Measurements from ENCODE around the gene EEFSEC. TPM values are rescaled to one million over a fixed set of nuclear protein-coding genes. Genes with fewer than 3 reads are reported as not detected.

EEFSEC gene
- total RNA-seq, 1 experiment from 2014 or later = 21.3 TPM

DNA sequence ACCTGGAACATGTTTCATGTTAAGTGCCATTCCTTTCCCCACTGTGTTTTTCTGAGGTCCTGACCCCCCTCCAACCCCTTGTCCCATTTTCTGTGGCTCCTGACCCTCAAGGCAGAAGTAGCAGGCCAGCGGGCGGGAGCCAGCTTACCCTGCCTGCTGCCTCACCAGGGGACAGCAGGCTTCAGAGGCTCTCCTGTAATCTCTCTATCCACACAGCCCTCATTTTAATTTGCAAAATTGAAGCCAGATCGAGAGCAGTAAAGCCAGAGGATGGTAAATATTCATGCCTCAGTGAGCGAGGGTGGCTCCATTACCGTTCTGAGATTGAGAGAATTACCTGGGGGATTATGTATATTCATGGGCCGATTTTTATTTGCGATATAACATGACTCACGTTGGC lies 165.8 kb downstream of the EEFSEC start:
- CTCF ChIA-PET = no interaction called here
- H3K9me3 ChIP-seq (ENCODE audit: insufficient read depth, low read depth) = no peaks in the 10 kb centered on the region
- H3K79me2 ChIP-seq (ENCODE audit: low read depth) = no peaks in the 10 kb centered on the region
- H3K36me3 ChIP-seq (ENCODE audit: low read depth) = no peaks in the 10 kb centered on the region
- H3K27me3 ChIP-seq (ENCODE audit: insufficient read depth, low read depth) = no peaks in the 10 kb centered on the region
- BruUV-seq (replicated peaks) = no TSS peak
- H3K4me1 ChIP-seq (replicated peaks; ENCODE audit: insufficient read depth) = peaks cover 14% of the 10 kb centered on the region
- H2AFZ ChIP-seq = no peak overlapping the region
- TF ChIP-seq, protein P1, sequence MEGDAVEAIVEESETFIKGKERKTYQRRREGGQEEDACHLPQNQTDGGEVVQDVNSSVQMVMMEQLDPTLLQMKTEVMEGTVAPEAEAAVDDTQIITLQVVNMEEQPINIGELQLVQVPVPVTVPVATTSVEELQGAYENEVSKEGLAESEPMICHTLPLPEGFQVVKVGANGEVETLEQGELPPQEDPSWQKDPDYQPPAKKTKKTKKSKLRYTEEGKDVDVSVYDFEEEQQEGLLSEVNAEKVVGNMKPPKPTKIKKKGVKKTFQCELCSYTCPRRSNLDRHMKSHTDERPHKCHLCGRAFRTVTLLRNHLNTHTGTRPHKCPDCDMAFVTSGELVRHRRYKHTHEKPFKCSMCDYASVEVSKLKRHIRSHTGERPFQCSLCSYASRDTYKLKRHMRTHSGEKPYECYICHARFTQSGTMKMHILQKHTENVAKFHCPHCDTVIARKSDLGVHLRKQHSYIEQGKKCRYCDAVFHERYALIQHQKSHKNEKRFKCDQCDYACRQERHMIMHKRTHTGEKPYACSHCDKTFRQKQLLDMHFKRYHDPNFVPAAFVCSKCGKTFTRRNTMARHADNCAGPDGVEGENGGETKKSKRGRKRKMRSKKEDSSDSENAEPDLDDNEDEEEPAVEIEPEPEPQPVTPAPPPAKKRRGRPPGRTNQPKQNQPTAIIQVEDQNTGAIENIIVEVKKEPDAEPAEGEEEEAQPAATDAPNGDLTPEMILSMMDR (conservative IDR thresholded peaks at IDR 0.05) = no peak
- no peak for TF ChIP-seq EZH2 (IDR thresholded peaks at IDR 0.05; ENCODE audit: low read depth)
- POLR2A ChIA-PET (ENCODE audit: unreplicated experiment) = no interaction called here
- H3K9me2 ChIP-seq (ENCODE audit: insufficient read depth) = no peaks in the 10 kb centered on the region
- intact Hi-C loops (cut with micrococcal nuclease; ENCODE audit: unreplicated experiment) = no loop called here
- no peak for DNase-seq
- H3K27ac ChIP-seq = no peak overlapping the region
- H3K4me3 ChIP-seq = no peak overlapping the region
- H4K20me1 ChIP-seq (ENCODE audit: insufficient read depth) = no peaks in the 10 kb centered on the region
- H3K4me2 ChIP-seq = no peak overlapping the region
- H3F3A ChIP-seq (ENCODE audit: insufficient read depth, low read depth) = no peaks in the 10 kb centered on the region

DNA sequence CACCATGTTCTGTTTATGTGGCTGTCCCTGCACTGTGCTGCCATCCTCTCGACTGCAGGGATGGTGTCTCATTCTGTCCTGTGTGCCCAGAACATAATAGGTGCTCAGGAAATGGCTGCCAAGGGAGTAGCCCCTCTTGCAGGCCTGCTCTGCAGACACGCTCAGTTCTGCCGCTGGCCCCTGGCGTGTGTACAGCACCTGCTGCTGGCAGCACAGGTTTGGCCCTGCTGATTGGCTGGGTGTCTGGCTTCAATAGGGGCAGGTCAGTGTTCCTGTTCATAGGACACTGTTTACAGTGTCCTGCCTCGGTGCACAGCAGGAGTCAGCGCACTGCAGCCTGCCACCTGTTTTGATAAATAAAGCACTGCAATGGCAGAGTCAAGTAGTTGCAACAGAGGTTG lies 166.5 kb downstream of the EEFSEC start:
- intact Hi-C loops (cut with micrococcal nuclease; ENCODE audit: unreplicated experiment) = no loop called here
- no peaks in the 10 kb centered on the region for H3K9me2 ChIP-seq (ENCODE audit: insufficient read depth)
- TF ChIP-seq, protein P1 (conservative IDR thresholded peaks at IDR 0.05) = no peak
- TF ChIP-seq EZH2 (IDR thresholded peaks at IDR 0.05; ENCODE audit: low read depth) = no peak
- H3F3A ChIP-seq (ENCODE audit: insufficient read depth, low read depth) = no peaks in the 10 kb centered on the region
- ChIA-PET CTCF (interaction anchor here (1.2 kb wide), 1 partner anchor 53 kb away, joined by 3 read pairs; no protein-coding TSS in a partner anchor), POLR2A (ENCODE audit: unreplicated experiment) (no interaction called here)
- no peak overlapping the region for H3K27ac ChIP-seq
- DNase-seq = no peak
- no peak overlapping the region for H2AFZ ChIP-seq
- peaks cover 15% of the 10 kb centered on the region for H3K4me1 ChIP-seq (replicated peaks; ENCODE audit: insufficient read depth)
- no peak overlapping the region for H3K4me2 ChIP-seq
- H3K79me2 ChIP-seq (ENCODE audit: low read depth) = no peaks in the 10 kb centered on the region
- no TSS peak for BruUV-seq (replicated peaks)
- H3K9me3 ChIP-seq (ENCODE audit: insufficient read depth, low read depth) = no peaks in the 10 kb centered on the region
- H4K20me1 ChIP-seq (ENCODE audit: insufficient read depth) = no peaks in the 10 kb centered on the region
- no peaks in the 10 kb centered on the region for H3K36me3 ChIP-seq (ENCODE audit: low read depth)
- H3K27me3 ChIP-seq (ENCODE audit: insufficient read depth, low read depth) = no peaks in the 10 kb centered on the region
- no peak overlapping the region for H3K4me3 ChIP-seq

DNA sequence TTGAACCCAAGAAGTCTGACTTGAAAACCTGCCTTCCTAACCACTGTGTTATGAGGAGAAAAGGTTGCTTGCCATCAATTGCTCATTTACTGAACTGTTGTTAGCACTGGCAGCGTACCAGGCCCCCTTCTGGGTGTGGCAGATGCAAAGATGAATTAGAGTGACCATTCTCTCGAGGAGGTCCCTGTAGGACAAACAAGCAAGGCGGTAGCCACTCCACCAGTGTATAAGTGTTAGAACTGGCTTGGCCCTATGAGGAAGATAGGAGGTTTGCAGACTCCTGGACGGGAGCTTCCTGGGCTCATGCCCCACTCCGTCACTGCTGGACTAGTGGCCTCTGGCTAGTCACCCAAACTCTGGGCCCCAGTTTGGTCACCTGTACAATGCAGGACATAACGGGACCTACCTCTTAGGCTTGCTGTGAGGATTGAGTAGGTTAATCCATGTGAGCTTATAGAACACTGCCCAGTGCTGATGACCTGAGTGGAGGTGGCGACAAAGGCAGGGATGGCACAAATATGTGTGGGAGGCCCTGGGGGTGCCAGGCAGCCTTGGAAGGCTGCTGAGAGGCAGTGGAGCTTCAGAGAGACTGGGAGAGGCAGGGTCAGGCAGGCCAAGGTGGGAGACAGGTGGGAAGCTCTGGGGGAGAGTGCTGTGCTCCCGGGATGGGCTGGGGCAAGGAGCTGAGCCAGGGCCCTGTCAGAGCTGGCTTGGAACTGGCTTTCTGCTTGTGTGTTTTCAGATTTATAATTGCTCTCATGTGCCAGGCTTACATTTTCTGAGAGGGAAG lies 167.5 kb downstream of the EEFSEC start:
- Histone ChIP-seq H3K9me2 (ENCODE audit: insufficient read depth) (no peaks in the 10 kb centered on the region), H2AFZ (no peak overlapping the region), H3K27me3 (ENCODE audit: insufficient read depth, low read depth) (no peaks in the 10 kb centered on the region), H3K9me3 (ENCODE audit: insufficient read depth, low read depth) (no peaks in the 10 kb centered on the region), H3K36me3 (ENCODE audit: low read depth) (no peaks in the 10 kb centered on the region), H3K4me2 (no peak overlapping the region), H3F3A (ENCODE audit: insufficient read depth, low read depth) (no peaks in the 10 kb centered on the region), H3K4me1 (replicated peaks; ENCODE audit: insufficient read depth) (peaks cover 15% of the 10 kb centered on the region), H3K27ac (no peak overlapping the region), H3K79me2 (ENCODE audit: low read depth) (no peaks in the 10 kb centered on the region), H3K4me3 (no peak overlapping the region), H4K20me1 (ENCODE audit: insufficient read depth) (no peaks in the 10 kb centered on the region)
- intact Hi-C loops (cut with micrococcal nuclease; ENCODE audit: unreplicated experiment) = no loop called here
- POLR2A ChIA-PET (ENCODE audit: unreplicated experiment) = interaction anchor here (0.6 kb wide), 1 partner anchor 158 kb away, joined by 4 read pairs; no protein-coding TSS in a partner anchor
- CTCF ChIA-PET = interaction anchor here (1.2 kb wide), 1 partner anchor 54 kb away, joined by 3 read pairs; no protein-coding TSS in a partner anchor
- TF ChIP-seq EZH2 (IDR thresholded peaks at IDR 0.05; ENCODE audit: low read depth) = no peak
- TF ChIP-seq, protein P1 (conservative IDR thresholded peaks at IDR 0.05) = no peak
- no peak for DNase-seq
- BruUV-seq (replicated peaks) = no TSS peak
